ENCODE results near the gene ADARB1.
A peak's percentile ranks its signal among the peaks of the same experiment; 100 is the strongest.

The ADARB1 gene

DNA sequence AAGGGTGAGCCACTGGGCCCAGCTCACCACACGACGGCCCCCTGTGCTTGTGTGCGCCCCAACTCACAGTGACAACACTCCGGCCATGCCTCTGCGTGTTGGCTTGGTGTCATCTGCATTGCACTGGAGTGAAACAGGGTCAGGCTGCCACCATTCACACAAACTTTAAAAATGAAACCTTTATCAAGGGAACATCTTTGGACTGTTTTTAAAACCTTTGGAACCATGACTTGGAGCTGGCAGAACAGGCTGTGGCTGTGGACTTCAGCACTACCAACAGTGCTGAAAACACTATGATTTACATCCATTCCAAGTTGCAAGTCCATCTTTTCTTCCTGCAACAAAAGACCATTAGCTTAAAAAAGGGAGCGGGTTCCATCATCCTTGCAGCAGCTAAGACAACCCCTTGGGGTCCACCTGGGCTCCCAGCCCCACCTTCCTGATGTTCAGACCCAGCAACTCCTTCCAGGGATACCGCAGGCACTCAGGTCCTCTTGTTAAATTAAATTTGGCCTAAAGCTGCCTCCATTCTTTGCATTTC is 187.7 kb downstream of the ADARB1 start:
- TF ChIP-seq, protein P1, sequence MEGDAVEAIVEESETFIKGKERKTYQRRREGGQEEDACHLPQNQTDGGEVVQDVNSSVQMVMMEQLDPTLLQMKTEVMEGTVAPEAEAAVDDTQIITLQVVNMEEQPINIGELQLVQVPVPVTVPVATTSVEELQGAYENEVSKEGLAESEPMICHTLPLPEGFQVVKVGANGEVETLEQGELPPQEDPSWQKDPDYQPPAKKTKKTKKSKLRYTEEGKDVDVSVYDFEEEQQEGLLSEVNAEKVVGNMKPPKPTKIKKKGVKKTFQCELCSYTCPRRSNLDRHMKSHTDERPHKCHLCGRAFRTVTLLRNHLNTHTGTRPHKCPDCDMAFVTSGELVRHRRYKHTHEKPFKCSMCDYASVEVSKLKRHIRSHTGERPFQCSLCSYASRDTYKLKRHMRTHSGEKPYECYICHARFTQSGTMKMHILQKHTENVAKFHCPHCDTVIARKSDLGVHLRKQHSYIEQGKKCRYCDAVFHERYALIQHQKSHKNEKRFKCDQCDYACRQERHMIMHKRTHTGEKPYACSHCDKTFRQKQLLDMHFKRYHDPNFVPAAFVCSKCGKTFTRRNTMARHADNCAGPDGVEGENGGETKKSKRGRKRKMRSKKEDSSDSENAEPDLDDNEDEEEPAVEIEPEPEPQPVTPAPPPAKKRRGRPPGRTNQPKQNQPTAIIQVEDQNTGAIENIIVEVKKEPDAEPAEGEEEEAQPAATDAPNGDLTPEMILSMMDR (IDR thresholded peaks at IDR 0.05; ENCODE audit: insufficient read depth, missing control alignments), result no peak
- DNase-seq (ENCODE audit: insufficient read length, low spot score) (peak; percentile 1), FAIRE-seq (no peak)

DNA sequence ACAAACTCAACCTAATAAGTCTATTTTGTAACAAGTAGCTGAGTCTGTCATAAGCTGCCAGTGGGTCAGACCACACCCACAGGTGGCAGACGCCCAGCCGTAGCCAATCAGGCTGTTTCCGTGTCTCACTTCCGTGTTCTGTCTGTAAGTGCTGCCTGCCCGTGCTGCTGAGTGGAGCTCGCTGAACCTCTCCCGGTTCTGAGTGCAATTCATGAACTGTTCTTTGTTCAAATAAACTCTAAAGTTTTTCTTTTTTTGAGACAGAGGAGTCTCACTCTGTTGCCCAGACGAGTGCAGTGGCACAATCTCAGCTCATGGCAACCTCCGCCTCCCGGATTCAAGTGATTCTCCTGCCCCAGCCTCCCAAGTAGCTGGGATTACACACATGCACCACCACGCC is 188.2 kb downstream of the ADARB1 start:
- FAIRE-seq, result no peak
- TF ChIP-seq, protein P1 (IDR thresholded peaks at IDR 0.05; ENCODE audit: insufficient read depth, missing control alignments), result no peak
- DNase-seq (ENCODE audit: insufficient read length, low spot score), result no peak

DNA sequence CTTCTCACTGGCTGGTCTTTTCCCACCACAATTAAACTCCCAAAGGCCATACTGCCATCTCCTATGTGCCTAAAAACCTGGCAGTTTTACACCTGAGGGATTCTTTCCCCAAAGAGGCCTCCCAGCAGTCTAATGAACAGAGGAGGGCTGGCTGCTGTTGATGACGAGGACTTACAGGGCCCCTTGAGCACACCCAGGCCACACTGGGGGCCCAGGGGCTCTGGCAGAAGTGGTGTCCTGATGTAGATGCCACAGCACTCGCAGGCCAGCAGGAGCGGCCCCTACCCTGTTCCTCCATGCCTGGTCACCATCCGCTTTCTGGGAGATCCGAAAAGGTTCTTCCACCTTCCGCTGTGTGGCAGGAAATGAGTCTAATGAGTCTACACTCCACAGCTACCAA is 189.2 kb downstream of the ADARB1 start:
- TF ChIP-seq, protein P1 (IDR thresholded peaks at IDR 0.05; ENCODE audit: insufficient read depth, missing control alignments), result no peak
- DNase-seq (ENCODE audit: insufficient read length, low spot score) (peak; percentile 3), FAIRE-seq (no peak)

DNA sequence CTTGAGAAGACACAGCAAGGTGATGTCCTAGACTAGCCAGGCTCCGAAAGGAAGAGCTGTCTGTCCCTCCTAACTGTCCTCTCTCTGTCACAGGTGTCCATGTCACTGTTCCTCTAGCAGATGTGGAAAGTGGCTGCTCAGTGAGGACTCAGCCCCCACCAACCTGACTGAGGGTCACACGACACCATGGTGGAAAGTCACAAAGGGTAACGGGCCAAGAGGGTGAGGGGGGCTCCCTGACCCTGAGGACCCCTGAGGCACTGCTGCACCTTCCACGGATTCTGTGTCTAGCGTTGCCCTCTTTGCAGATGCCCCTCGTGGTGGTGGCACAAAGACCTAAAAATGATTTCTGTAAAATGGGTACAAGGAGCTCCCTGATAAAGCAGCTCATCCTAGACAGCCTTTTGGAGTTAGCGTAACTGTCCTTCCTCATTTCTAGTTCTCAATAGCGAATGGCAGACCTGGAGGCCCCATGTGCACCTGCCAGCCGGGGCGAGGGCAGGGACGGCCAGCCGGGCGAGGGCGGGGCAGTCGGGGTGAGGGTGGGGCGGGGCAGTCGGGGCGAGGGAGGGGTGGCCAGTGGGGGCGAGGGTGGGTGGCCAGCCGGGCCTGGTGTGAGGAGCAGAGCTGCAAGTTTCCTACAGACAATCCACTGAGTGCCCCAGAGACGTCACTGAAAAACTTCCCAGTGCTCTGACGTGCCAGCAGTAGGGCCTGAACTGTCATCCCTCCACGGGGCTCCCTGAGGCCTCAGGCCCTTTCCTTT is 189.9 kb downstream of the ADARB1 start:
- TF ChIP-seq, protein P1 (IDR thresholded peaks at IDR 0.05; ENCODE audit: insufficient read depth, missing control alignments), result no peak
- no peak for FAIRE-seq
- DNase-seq (ENCODE audit: insufficient read length, low spot score), result no peak

DNA sequence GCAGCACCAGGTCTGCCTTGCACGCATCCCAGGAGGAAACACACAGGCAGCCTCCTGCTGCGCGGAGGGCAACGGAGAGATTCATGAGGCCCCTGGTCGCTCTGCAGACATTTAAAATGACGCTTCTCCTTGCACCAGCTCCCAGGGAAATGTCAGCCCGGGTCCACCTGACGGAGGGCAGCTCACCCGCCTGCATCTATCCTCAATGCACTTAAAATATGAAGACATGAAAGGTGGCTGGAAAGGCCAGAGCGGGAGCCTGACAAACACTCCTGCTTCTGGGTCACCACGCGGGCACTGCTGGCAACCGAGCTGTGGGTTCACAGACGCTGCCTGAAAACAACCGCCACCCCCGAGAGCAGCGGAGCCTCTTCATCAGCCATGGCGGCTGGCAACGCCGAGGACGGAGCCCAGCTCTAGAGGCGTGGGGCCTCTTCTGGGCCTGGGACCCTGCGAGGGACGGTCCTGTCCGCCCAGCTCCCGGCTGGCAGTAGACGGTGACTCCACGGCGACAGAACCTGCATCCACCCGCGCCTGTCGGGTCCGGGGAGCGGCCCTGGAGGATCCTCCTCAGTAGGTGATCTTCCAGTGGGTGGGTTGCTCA is 190.6 kb downstream of the ADARB1 start:
- FAIRE-seq (no peak), DNase-seq (ENCODE audit: insufficient read length, low spot score) (no peak)
- TF ChIP-seq, protein P1 (IDR thresholded peaks at IDR 0.05; ENCODE audit: insufficient read depth, missing control alignments), result no peak

DNA sequence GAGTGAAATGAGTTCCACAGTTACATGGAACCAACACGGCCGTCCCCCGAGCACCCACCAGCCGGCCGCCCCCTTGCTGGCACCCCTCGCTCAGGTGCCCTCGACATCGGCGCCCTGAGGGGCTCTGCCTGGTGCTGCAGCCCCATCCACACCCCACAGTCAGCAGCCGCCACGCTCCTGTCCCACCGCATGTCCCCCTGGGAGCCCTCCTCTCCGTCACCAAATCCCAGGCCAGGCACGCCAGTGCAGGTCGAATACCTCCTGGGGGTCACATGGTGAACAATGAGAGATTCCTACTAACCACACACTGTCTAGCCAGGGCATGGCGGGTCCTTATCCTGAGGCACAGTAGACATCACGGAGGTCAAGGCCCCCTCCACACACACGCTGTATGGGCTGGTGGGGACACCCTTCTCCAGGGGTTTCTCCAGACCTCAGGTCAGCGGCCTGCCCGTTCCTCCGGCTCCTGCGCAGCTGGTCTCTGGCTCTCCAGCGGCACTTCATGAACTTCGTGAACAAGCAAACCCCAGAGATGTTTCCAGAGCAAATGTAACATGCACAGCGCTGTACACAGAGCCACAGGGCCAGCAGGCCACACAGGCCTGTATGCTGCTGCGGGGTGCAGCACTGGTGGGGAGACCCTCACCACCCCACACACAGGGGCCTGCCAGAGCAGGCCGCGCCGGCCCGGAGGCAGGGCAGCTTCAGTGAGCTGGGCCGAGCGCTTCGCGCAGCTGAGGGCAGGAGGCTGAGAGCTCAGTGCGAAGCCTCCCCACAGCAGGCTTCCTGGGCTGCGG is 191.5 kb downstream of the ADARB1 start:
- TF ChIP-seq, protein P1 (IDR thresholded peaks at IDR 0.05; ENCODE audit: insufficient read depth, missing control alignments), result no peak
- no peak for FAIRE-seq
- no peak for DNase-seq (ENCODE audit: insufficient read length, low spot score)
